ENCODE data around the gene E2F2.

GRCh38 chr1:23533246-23534023 is 2.4 kb upstream of the E2F2 start:
- TF ChIP-seq POLR2A (IDR thresholded peaks at IDR 0.05; ENCODE audit: low read depth, low read length) (no peak), CTCF (conservative IDR thresholded peaks at IDR 0.05; ENCODE audit: low read depth, low read length) (no peak), RAD21 (IDR thresholded peaks at IDR 0.05; ENCODE audit: low read length) (no peak), MAZ (IDR thresholded peaks at IDR 0.05; ENCODE audit: borderline replicate concordance, low read depth, low read length) (no peak), MAFK (IDR thresholded peaks at IDR 0.05; ENCODE audit: low read depth, low read length) (no peak)

All from IMR-90 (cell line).